GM21526 (cell line): ENCODE data around the gene HIPK1.

Experiments
- ATAC-seq: cut with Tn5 transposase; IDR thresholded peaks from one replicate; pipeline ENCODE4 v1.9.1; 2021; ENCODE audit warnings: moderate library complexity; ENCODE audit not compliant: unreplicated experiment, low FRiP score

Gene HIPK1

GRCh38 chr1:113928941-113929749 is at the start of gene HIPK1:
TSS of gene HIPK1 (plus strand) at chr1:113929324.
- ATAC-seq: peak; percentile 65

- no peak for ATAC-seq
Measured at GRCh38 chr1:113879739-113880038, 49.4 kb upstream of the HIPK1 start.

- no peak for ATAC-seq
Measured at GRCh38 chr1:113881661-113882060, 47.5 kb upstream of the HIPK1 start.

GRCh38 chr1:113886417-113887401 is 42.4 kb upstream of the HIPK1 start:
- ATAC-seq: no peak

GRCh38 chr1:113887402-113888175 is 41.5 kb upstream of the HIPK1 start, which contains the start of gene BCL2L15:
TSS of gene BCL2L15 (minus strand) at chr1:113887581. CDS start at chr1:113887375, 206 bp downstream.
- no peak for ATAC-seq

GRCh38 chr1:113890816-113891215 is 38.3 kb upstream of the HIPK1 start:
- ATAC-seq: no peak

GRCh38 chr1:113891631-113892220 is 37.4 kb upstream of the HIPK1 start:
- no peak for ATAC-seq

GRCh38 chr1:113893267-113893666 is 35.9 kb upstream of the HIPK1 start:
- ATAC-seq: no peak

- no peak for ATAC-seq
Measured at GRCh38 chr1:113895098-113895497, 34.0 kb upstream of the HIPK1 start.

- no peak for ATAC-seq
Measured at GRCh38 chr1:113895961-113896360, 33.2 kb upstream of the HIPK1 start.

GRCh38 chr1:113898241-113898814 is 30.8 kb upstream of the HIPK1 start:
- ATAC-seq: no peak

GRCh38 chr1:113899111-113899510 is 30.0 kb upstream of the HIPK1 start:
- no peak for ATAC-seq

- no peak for ATAC-seq
Measured at GRCh38 chr1:113901191-113901590, 27.9 kb upstream of the HIPK1 start.

- ATAC-seq: no peak
Measured at GRCh38 chr1:113903501-113904292, 25.4 kb upstream of the HIPK1 start.

GRCh38 chr1:113904293-113904673 is 24.8 kb upstream of the HIPK1 start:
- peak; percentile 29 for ATAC-seq

- peak; percentile 87 for ATAC-seq
Measured at GRCh38 chr1:113904674-113905434, 24.3 kb upstream of the HIPK1 start, which contains the start of the genes AP4B1 and DCLRE1B. TSS of gene AP4B1 (minus strand) at chr1:113904799. CDS start at chr1:113904717, 82 bp downstream. TSS of gene DCLRE1B (plus strand) at chr1:113905326. CDS start at chr1:113905587, 261 bp downstream.

GRCh38 chr1:113905435-113905861 is 23.7 kb upstream of the HIPK1 start:
- ATAC-seq: peak; percentile 11
